ENCODE data around the gene RNF213.

- no peak for TF ChIP-seq CTCF (IDR thresholded peaks at IDR 0.05; ENCODE audit: insufficient read depth, low read length, poor library complexity, severe bottlenecking)
- no peak for TF ChIP-seq EZH2phosphoT487 (conservative IDR thresholded peaks at IDR 0.05; ENCODE audit: low read length)
These were observed at the start of gene RNF213 for GRCh38 chr17:80260791-80261158.

All from SU-DHL-6 (cell line).